ENCODE data around the gene TRIOBP. TPM values are rescaled to one million over a fixed set of nuclear protein-coding genes. Genes with fewer than 3 reads are reported as not detected.
A peak's percentile ranks its signal among the peaks of the same experiment; 100 is the strongest.
"Not testable (repeated sequence)": the region's sequence is repeated elsewhere in the genome, so short reads cannot be mapped to it uniquely, and the experiment has no call there.

TRIOBP gene
- total and polyA plus RNA-seq, 7 donors, result 51.7 to 140 (median 82.8) TPM

GRCh38 chr22:37784829-37785495, 88.1 kb downstream of the TRIOBP start:
- 15 to 55% methylated on average over 11 of the region's 11 CpGs for WGBS, 2 donors
- H3K27me3 ChIP-seq, result no peaks in the 10 kb centered on the region
- H3K9me3 ChIP-seq, result no peaks in the 10 kb centered on the region
- TF ChIP-seq POLR2A (IDR thresholded peaks at IDR 0.05) (no peak), POLR2AphosphoS5 (IDR thresholded peaks at IDR 0.05) (peak in 1 of 4 donors; percentile 4)
- no peak overlapping the region for H3K27ac ChIP-seq
- H3K4me1 ChIP-seq, result no peaks in the 10 kb centered on the region
- intact Hi-C loops (cut with DNase I), result no loop called here
- H3K4me3 ChIP-seq, result no peak overlapping the region
- no peaks in the 10 kb centered on the region for H3K36me3 ChIP-seq
- DNase-seq, result no peak

- Histone ChIP-seq H3K4me1 (no peaks in the 10 kb centered on the region), H3K27me3 (no peaks in the 10 kb centered on the region), H3K4me3 (no peak overlapping the region), H3K36me3 (no peaks in the 10 kb centered on the region), H3K27ac (no peak overlapping the region), H3K9me3 (no peaks in the 10 kb centered on the region)
- DNase-seq, result no peak
- intact Hi-C loops (cut with DNase I), result loop anchor here (5.0 kb wide), 1 partner anchor 163 kb away; no protein-coding TSS in a partner anchor
- 63 to 65% methylated on average over 2 of the region's 2 CpGs for WGBS, 2 donors
- TF ChIP-seq POLR2A (IDR thresholded peaks at IDR 0.05) (no peak), CTCF (IDR thresholded peaks at IDR 0.05) (no peak), POLR2AphosphoS5 (IDR thresholded peaks at IDR 0.05) (no peak), EP300 (IDR thresholded peaks at IDR 0.05) (no peak)
Observed at GRCh38 chr22:37790234-37790633, 93.4 kb downstream of the TRIOBP start.

- WGBS, 2 donors, result 82 to 94% methylated on average over 6 of the region's 6 CpGs
- Histone ChIP-seq H3K4me3 (no peak overlapping the region), H3K36me3 (no peaks in the 10 kb centered on the region), H3K4me1 (no peaks in the 10 kb centered on the region), H3K27ac (peak overlapping the region in 1 of 4 donors; percentile 53), H3K9me3 (no peaks in the 10 kb centered on the region), H3K27me3 (no peaks in the 10 kb centered on the region)
- TF ChIP-seq CTCF (IDR thresholded peaks at IDR 0.05), result no peak
- intact Hi-C loops (cut with DNase I), result loop anchor here (2.0 to 5.0 kb wide), 2 partner anchors 150 to 165 kb away; no protein-coding TSS in a partner anchor
- no peak for DNase-seq
Observed at GRCh38 chr22:37792494-37792893, 95.6 kb downstream of the TRIOBP start.

- Histone ChIP-seq H3K27ac (no peak overlapping the region), H3K4me3 (no peak overlapping the region), H3K36me3 (no peaks in the 10 kb centered on the region), H3K9me3 (no peaks in the 10 kb centered on the region), H3K4me1 (no peaks in the 10 kb centered on the region), H3K27me3 (no peaks in the 10 kb centered on the region)
- DNase-seq, result no peak
- intact Hi-C loops (cut with DNase I), result loop anchor here (5.0 kb wide), 1 partner anchor 167 kb away; no protein-coding TSS in a partner anchor
- WGBS, 2 donors, result 14 to 65% methylated on average over 2 of the region's 2 CpGs
- TF ChIP-seq POLR2A (IDR thresholded peaks at IDR 0.05) (no peak), POLR2AphosphoS5 (IDR thresholded peaks at IDR 0.05) (no peak), CTCF (IDR thresholded peaks at IDR 0.05) (no peak), EP300 (IDR thresholded peaks at IDR 0.05) (no peak)
Observed at GRCh38 chr22:37794376-37794775, 97.5 kb downstream of the TRIOBP start.

- no peaks in the 10 kb centered on the region for H3K9me3 ChIP-seq
- intact Hi-C loops (cut with DNase I), result no loop called here
Observed at GRCh38 chr22:37796079-37796478, 99.2 kb downstream of the TRIOBP start.

GRCh38 chr22:37797259-37797658, 100.4 kb downstream of the TRIOBP start:
- H3K36me3 ChIP-seq; H3K27me3 ChIP-seq; H3K27ac ChIP-seq; H3K4me3 ChIP-seq; H3K4me1 ChIP-seq; DNase-seq; intact Hi-C loops (cut with DNase I); H3K9me3 ChIP-seq: not testable (repeated sequence)
- WGBS, 2 donors, result 92 to 94% methylated on average over 7 of the region's 7 CpGs

More at GRCh38 chr22:37796079-37796478, 99.2 kb downstream of the TRIOBP start:
- DNase-seq, result no peak
- Histone ChIP-seq H3K4me3 (no peak overlapping the region), H3K4me1 (no peaks in the 10 kb centered on the region), H3K36me3 (no peaks in the 10 kb centered on the region), H3K27ac (no peak overlapping the region), H3K27me3 (no peaks in the 10 kb centered on the region)
- TF ChIP-seq EP300 (IDR thresholded peaks at IDR 0.05), result no peak
- TF ChIP-seq POLR2AphosphoS5 (IDR thresholded peaks at IDR 0.05), result no peak
- TF ChIP-seq CTCF (IDR thresholded peaks at IDR 0.05), result no peak
- TF ChIP-seq POLR2A (IDR thresholded peaks at IDR 0.05), result no peak
- 17 to 75% methylated on average over 3 of the region's 3 CpGs for WGBS, 2 donors
